GM19455 (cell line): Measurements from ENCODE around the gene ACTG2.
"Not testable (repeated sequence)": the region's sequence is repeated elsewhere in the genome, so short reads cannot be mapped to it uniquely, and the experiment has no call there.

ENCODE experiments used
- ATAC-seq: cut with Tn5 transposase; IDR thresholded peaks from one replicate; pipeline ENCODE4 v1.9.1; 2021; ENCODE audit not compliant: unreplicated experiment

Gene ACTG2

GRCh38 chr2:73892631-73893329, at the start of gene ACTG2:
TSS of gene ACTG2 (plus strand) at chr2:73893008. CDS start at chr2:73901312, 8,304 bp downstream.
- no peak for ATAC-seq

DNA sequence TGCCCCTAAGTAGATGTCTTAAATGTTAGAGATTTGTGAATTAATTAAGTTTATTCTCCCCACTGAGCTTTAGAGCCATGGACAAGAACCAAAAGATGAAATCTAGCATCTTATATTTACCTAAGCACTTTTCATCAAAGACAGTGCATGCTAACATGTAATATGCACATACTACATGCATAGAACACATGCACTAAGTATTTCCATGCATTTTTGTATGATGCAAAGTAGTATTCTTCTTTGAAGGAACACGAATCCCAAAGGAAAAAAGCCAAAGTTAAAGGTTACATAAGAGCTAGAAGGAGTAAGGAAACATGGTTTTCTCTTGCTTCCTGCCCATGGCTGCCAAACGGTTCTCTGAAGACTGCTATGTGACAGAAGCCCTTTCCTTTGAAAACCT, 48.7 kb upstream of the ACTG2 start:
- ATAC-seq = no peak

DNA sequence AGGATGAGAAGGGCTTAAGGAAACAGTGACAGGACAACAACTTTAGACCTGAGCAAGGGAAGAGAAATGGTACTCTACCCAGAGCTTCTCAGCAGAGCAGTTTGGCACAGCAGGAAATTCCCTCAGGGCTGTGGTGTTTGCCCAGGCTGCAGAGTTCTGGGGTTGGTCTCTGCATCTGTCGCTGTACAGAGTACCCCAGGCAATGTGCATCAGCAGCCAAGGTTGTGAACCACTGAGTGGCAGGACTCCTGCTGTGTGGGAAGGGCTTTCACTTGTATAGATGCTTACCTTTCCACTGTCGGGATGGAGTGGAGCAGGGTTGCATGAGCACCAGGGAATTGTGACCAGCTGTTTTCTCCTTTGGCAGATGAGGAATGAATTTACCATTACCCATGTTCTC, 42.8 kb upstream of the ACTG2 start:
- ATAC-seq = no peak

- no peak for ATAC-seq
Observed at GRCh38 chr2:73851274-73851673, 41.5 kb upstream of the ACTG2 start.

DNA sequence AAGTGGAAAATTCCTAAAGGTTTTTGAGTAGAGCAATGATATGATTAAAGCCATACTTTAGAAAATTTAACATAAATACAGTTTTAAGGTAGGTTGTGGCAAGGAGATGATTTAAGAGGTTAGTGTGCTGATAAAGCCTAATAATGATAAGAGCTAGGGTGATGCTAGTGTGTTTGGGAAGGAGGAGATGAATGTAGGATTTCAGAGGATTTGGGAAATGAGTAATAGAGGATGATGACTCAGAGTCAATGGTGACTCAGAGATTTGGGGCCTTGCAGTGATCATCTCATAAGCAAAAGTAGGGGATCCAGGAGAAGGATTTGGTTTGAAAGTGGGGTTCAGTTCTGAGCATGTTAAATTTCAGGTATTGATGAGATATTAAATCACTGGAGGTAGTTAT, 40.8 kb upstream of the ACTG2 start:
- no peak for ATAC-seq

DNA sequence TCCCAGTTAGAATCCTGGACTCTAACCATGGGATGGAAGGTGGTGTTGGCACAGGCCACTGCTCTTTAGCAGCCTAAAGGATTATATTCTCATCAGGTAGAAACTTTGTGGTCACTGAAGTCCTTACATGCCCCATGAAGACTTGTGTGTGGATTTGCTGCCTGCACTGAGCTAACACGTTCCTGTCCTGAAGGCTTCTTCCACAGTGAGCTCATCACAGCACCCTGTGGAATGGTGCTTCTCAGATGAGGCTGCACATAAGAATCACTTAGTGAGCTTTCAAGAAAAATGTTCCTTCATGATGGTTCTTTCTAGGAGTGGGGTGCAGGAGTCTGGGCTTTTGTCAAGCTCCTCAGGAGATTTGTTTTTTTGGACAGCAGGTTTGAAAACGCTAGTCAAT, 37.3 kb upstream of the ACTG2 start:
- ATAC-seq = no peak

DNA sequence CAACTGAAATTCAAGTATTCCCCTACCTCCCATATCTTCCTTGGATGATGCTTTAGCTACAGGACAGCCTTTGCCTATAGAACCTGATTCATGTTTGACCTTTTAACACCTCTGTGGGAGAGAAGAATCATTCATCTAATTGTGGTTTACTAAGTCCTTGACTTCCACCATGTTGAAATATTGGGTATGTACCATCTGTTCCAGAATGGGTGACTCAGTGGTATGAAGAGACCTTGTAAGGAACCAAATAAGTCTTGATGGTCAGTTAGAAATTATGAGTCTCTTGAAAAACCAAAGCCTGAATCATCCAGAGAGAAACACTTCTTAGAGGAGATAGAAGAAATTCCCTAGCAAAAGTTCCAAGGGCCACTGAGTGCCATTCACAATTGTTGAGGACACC, 36.6 kb upstream of the ACTG2 start:
- no peak for ATAC-seq

DNA sequence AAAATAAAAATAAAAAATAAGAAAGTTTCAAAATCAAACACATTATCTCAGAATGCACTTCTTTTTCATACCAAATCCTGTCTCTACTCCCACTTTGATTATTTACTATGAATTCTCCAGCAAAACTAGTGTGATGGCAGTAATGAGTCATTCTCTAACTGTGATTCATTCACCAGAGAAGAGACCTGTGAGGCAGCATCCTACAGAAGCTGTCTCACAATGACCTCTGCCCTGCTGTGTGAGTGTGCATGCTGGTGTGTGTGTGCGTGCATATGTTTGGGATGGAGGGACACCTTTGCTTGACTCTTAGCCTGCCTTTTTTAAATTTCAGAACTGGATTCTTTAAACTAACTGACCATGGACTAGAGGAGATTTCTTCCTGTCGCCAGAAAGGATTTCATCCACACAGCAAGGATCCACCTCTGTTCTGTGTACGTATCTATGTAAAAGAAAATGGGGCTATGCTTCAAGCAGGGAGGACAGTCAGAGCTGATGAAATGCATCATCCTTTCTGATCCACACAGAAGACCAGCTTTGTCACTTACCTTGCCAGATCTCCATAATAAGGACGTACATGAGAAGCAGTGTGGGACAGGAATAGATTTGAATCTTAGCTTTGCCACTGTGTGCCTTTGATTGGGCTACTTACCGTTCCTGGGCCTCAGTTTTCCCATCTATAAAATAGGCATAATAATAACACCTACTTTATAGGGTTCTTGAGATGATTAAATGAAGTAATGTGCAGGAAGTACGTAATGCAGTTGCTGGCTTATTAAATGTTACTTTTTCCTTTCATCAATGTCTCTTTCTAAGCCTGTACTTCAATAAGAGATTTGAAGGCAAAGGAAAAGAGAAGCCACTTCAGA, 32.9 kb upstream of the ACTG2 start:
- no peak for ATAC-seq

- ATAC-seq = no peak
Observed at GRCh38 chr2:73862987-73863386, 29.8 kb upstream of the ACTG2 start.

DNA sequence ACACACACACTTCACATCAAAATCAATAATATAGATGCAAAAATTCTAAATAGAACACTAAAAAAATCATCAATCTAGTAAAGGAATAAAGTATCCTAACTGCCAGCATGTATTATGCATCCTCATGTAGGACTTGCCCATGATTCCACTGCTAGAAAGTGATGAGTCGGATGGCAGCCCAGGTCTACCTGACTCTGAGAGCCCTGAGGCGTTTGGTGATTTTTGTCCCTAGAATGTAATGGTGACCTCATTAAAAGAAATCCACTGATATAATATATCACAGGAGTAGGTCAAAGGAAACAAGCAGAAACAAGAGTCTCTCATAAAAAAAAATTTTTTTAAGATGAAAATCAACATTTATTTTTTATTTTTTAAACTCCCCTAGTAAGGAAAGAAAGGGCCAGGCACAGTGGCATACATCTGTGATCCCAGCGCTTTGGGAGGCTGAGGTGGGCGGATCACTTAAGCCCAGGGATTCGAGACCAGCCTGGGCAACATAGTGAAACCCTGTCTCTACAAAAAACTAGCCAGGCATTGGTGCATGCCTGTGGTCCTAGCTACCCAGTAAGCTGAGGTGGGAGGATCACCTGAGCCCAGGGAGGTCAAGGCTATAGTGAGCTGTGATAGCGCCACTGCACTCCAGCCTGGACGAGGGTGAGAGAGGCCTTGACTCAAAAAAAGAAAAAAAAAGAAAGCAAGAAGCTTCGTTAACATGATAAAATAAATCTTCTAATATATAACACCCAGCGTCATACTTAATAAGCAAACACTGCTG, 24.4 kb upstream of the ACTG2 start:
- no peak for ATAC-seq

DNA sequence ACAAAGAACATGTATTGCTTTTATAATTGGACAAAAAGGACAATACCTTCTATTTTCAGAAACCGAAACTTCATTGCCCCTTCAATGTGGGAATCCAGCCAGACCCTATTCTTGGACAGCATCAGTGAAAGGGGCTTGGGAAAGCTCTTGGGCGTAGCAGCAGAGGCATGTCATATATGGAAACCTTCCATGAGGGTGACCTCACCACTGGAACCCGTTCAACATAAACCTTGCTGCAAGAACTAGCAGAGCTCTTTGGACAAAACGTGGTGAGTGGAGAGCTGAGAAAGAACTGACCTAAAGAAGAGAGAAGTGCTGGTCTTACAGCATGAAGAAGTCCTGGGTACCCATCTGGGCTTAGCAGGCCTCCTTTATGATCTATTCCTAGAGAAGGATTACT, 22.7 kb upstream of the ACTG2 start:
- no peak for ATAC-seq

DNA sequence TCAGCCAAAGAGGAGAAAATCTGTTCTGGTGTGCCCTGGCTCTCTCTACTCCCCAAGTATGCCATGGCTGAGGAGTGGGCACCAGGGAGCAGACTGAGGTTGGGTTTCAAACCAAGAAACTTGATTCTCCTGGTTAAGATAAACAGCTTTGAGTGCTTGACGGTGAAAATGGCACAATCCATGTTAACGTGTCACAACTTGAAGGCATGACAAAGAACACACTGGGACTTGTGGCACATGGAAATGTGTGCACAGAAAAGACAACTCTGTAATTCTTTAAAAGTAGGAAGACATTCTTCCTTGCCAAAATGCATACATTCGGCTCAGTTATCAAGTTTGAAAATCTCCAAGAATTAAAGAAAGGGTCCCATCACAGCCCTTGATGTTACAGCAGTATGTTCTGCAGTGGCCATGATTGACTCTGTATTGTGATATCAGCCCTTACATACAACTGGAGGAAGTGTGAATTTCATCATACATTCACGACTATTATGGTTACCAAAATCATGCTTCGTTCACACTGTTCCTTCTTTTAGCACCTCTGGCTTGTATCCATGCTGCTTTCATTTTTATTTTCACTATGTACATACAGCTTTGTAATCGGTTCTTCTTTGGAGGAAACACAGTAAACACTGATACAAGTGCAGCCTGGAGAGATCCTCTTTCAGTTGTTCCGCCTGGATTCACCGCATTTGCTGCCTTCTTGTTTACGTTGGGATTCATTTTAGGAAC, 15.6 kb upstream of the ACTG2 start:
- ATAC-seq = no peak

GRCh38 chr2:73877984-73878383, 14.8 kb upstream of the ACTG2 start:
- ATAC-seq = not testable (repeated sequence)

GRCh38 chr2:73885406-73885805, 7.4 kb upstream of the ACTG2 start:
- ATAC-seq = no peak

DNA sequence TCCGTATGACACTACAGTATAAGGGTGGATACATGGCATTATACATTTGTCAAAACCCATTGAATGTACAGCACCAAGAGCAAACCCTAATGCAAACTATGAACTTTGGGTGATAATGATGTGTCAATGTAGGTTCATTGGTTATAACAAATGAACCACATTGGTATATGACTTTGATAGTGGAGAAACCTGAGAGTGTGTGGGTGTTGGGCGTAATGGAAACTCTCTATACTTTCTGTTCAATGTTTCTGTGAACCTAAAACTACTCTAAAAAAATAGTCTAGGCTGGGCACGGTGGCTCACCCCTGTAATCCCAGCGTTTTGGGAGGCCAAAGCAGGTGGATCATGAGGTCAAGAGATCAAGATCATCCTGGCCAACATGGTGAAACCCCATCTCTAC, 6.5 kb upstream of the ACTG2 start:
- no peak for ATAC-seq

- not testable (repeated sequence) for ATAC-seq
Observed at GRCh38 chr2:73887596-73888353, 5.0 kb upstream of the ACTG2 start.

DNA sequence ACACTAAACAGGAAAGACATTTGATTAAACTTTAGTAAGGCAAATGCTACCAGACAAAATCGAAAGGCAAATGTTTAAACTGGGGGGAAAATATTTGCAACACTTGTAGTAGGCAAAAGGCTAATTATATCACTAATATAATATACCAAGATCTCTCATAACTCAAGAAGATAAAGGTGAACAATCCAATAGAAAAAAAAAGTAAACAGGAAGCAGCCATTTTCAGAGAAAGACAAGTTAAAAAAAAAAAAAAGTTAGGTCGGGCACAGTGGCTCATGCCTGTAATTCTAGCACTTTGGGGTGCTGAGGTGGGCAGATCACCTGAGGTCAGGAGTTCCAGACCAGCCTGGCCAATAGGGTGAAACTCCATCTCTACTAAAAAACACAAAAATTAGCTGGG, 4.4 kb upstream of the ACTG2 start:
- no peak for ATAC-seq

GRCh38 chr2:73889206-73889605, 3.6 kb upstream of the ACTG2 start:
- ATAC-seq = no peak

GRCh38 chr2:73890301-73891092, 2.3 kb upstream of the ACTG2 start:
- no peak for ATAC-seq
